B cell (primary cell): ENCODE data around the gene NDUFB6.
"Not testable (repeated sequence)": the region's sequence is repeated elsewhere in the genome, so short reads cannot be mapped to it uniquely, and the experiment has no call there.

Experiments used
- CTCF ChIP-seq: fragments of 200-600 bp; IDR thresholded peaks from one replicate; pipeline ENCODE4 v1.8.0; 2022; ENCODE audit warnings: antibody characterized with exemption, mild to moderate bottlenecking
- EZH2 ChIP-seq: IDR thresholded peaks from 2 replicates; pipeline ENCODE4 v1.6.1; 2012; ENCODE audit warnings: borderline replicate concordance, low read depth, mild to moderate bottlenecking, moderate library complexity, low read length; ENCODE audit not compliant: insufficient read depth, poor library complexity, severe bottlenecking

- TF ChIP-seq CTCF, EZH2: not testable (repeated sequence)
Observed at GRCh38 chr9:32548213-32548612, 24.7 kb downstream of the NDUFB6 start.
